Neural progenitor cell (in vitro differentiated cells): ENCODE results near the gene MCHR2. TPM values are rescaled to one million over a fixed set of nuclear protein-coding genes. Genes with fewer than 3 reads are reported as not detected.
"Not testable (repeated sequence)": the region's sequence is repeated elsewhere in the genome, so short reads cannot be mapped to it uniquely, and the experiment has no call there.

ENCODE experiments used
- DNase-seq: peaks from one replicate; pipeline ENCODE4 v3.0.0-alpha.2; 2016; ENCODE audit warnings: low spot score
- H2AFZ ChIP-seq: fragments of 200-600 bp; sonication (generic); replicated peaks from 2 replicates; pipeline ENCODE4 v1.6.1; 2016; ENCODE audit warnings: antibody characterized with exemption
- H3F3A ChIP-seq: fragments of 200-600 bp; sonication (generic); 2 replicates; pipeline ENCODE4 v1.6.1; 2016; ENCODE audit warnings: antibody characterized with exemption, low read depth
- H3K27ac ChIP-seq: fragments of 200-600 bp; sonication (generic); 2 replicates; pipeline ENCODE4 v1.5.1; 2016; ENCODE audit warnings: mild to moderate bottlenecking
- H3K27me3 ChIP-seq: fragments of 200-600 bp; sonication (generic); 2 replicates; pipeline ENCODE4 v1.6.1; 2016; ENCODE audit warnings: mild to moderate bottlenecking, moderate library complexity
- H3K36me3 ChIP-seq: fragments of 200-600 bp; sonication (generic); 2 replicates; pipeline ENCODE4 v1.5.1; 2016
- H3K4me1 ChIP-seq: fragments of 200-600 bp; sonication (generic); 2 replicates; pipeline ENCODE4 v1.6.1; 2016; ENCODE audit warnings: mixed run types
- H3K4me2 ChIP-seq: fragments of 200-600 bp; sonication (generic); 2 replicates; pipeline ENCODE4 v1.6.1; 2016
- H3K4me3 ChIP-seq: fragments of 200-600 bp; sonication (generic); 2 replicates; pipeline ENCODE4 v1.5.1; 2016
- H3K79me2 ChIP-seq: fragments of 200-600 bp; sonication (generic); 2 replicates; pipeline ENCODE4 v1.6.1; 2016; ENCODE audit warnings: low read depth
- H3K9ac ChIP-seq: fragments of 200-600 bp; sonication (generic); 2 replicates; pipeline ENCODE4 v1.6.1; 2016
- H3K9me3 ChIP-seq: fragments of 200-600 bp; sonication (generic); 2 replicates; pipeline ENCODE4 v1.5.1; 2016; ENCODE audit warnings: low read depth
- H4K20me1 ChIP-seq: fragments of 200-600 bp; sonication (generic); 2 replicates; pipeline ENCODE4 v1.6.1; 2016; ENCODE audit warnings: low read depth
- H3K27ac Mint-ChIP-seq: 3 replicates; pipeline ENCODE4 v1.8.0; 2021; ENCODE audit warnings: mixed read lengths
- H3K27me3 Mint-ChIP-seq: 2 replicates; pipeline ENCODE4 v1.8.0; 2022; ENCODE audit warnings: low read depth, mild to moderate bottlenecking, inconsistent platforms, moderate library complexity, mixed read lengths; ENCODE audit not compliant: insufficient read depth
- H3K36me3 Mint-ChIP-seq: 3 replicates; pipeline ENCODE4 v1.8.0; 2021; ENCODE audit warnings: mixed read lengths
- H3K4me1 Mint-ChIP-seq: 3 replicates; pipeline ENCODE4 v1.8.0; 2021; ENCODE audit warnings: mixed read lengths
- H3K4me3 Mint-ChIP-seq: 3 replicates; pipeline ENCODE4 v1.8.0; 2021; ENCODE audit warnings: mild to moderate bottlenecking, moderate library complexity, mixed read lengths
- H3K9me3 Mint-ChIP-seq: 3 replicates; pipeline ENCODE4 v1.8.0; 2020; ENCODE audit warnings: mixed read lengths
- EZH2 ChIP-seq: fragments of 200-600 bp; sonication (generic); IDR thresholded peaks from 2 replicates; pipeline ENCODE4 v1.6.1; 2017; ENCODE audit warnings: antibody characterized with exemption, mild to moderate bottlenecking, moderate library complexity
- EZH2phosphoT487 ChIP-seq: fragments of 200-600 bp; sonication (generic); IDR thresholded peaks from 2 replicates; pipeline ENCODE4 v1.6.1; 2017; ENCODE audit warnings: antibody characterized with exemption
- total RNA-seq: library from RNA; depleted of rRNA; stranded (reverse); fragments of >200 nt; gene quantifications from 2 replicates; pipeline ENCODE4 v1.2.3, GENCODE V29; 2015; ENCODE audit warnings: low replicate concordance
- TF ChIP-seq, protein P1 (sequence below): fragments of 200-600 bp; sonication (generic); IDR thresholded peaks from 2 replicates; pipeline ENCODE4 v1.5.1; 2017; ENCODE audit warnings: antibody characterized with exemption, mild to moderate bottlenecking

The MCHR2 gene, protein sequence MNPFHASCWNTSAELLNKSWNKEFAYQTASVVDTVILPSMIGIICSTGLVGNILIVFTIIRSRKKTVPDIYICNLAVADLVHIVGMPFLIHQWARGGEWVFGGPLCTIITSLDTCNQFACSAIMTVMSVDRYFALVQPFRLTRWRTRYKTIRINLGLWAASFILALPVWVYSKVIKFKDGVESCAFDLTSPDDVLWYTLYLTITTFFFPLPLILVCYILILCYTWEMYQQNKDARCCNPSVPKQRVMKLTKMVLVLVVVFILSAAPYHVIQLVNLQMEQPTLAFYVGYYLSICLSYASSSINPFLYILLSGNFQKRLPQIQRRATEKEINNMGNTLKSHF
- total RNA-seq, result not detected in 2 replicates

DNA sequence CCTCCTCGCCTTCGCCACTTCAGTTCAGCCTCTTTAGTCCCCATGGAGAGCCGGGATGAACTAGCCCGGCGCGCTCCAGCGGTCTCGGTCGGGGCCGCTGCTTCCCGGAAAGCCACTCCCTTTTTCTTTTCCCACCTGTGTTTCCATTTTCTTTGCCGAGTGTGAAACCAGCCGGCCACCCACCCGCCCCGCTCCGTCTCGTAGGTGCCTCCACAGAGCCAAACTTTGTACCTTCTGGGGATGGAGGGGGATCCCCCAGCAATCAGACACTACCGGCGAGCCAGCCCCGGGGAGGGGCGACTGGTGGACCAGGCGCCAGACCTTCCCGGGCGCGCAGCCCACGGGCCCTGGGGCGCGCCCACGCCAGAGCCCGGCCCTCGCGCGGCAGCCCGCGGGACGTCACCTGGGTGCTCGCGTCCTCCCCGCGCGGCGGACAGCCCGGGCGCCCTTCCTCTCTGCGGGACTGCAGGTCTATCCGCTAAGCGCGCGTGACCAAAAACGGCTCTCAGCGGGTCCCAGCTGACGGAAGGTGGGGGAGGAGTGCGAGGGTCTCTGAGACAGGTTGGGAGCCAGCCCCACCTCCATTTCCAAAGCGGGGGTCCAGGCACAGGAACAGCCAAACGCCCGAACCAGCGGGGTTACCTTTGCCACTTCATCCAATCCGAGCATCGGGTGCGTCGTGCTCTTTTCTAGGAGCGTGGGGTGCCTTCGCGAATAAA is at the start of gene MCHR2:
MCHR2 (minus strand) TSS at position 691 of the 719 bp plus-strand sequence. CDS start 38,076 bp downstream, outside the sequence.
- TF ChIP-seq EZH2phosphoT487 (peak; percentile 37), EZH2 (peak; percentile 69)
- TF ChIP-seq, protein P1, sequence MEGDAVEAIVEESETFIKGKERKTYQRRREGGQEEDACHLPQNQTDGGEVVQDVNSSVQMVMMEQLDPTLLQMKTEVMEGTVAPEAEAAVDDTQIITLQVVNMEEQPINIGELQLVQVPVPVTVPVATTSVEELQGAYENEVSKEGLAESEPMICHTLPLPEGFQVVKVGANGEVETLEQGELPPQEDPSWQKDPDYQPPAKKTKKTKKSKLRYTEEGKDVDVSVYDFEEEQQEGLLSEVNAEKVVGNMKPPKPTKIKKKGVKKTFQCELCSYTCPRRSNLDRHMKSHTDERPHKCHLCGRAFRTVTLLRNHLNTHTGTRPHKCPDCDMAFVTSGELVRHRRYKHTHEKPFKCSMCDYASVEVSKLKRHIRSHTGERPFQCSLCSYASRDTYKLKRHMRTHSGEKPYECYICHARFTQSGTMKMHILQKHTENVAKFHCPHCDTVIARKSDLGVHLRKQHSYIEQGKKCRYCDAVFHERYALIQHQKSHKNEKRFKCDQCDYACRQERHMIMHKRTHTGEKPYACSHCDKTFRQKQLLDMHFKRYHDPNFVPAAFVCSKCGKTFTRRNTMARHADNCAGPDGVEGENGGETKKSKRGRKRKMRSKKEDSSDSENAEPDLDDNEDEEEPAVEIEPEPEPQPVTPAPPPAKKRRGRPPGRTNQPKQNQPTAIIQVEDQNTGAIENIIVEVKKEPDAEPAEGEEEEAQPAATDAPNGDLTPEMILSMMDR, result no peak
- no peak within 1 kb of the TSS for H3K9ac ChIP-seq
- no peaks in the 10 kb centered on the region for H3F3A ChIP-seq
- H3K4me1 Mint-ChIP-seq, result peaks cover 7% of the 10 kb centered on the region
- H3K4me1 ChIP-seq, result no peaks in the 10 kb centered on the region
- H3K36me3 Mint-ChIP-seq, result no peaks in the 10 kb centered on the region
- H3K27ac ChIP-seq, result no peak within 1 kb of the TSS
- H3K79me2 ChIP-seq, result no peaks in the 10 kb centered on the region
- no peaks in the 10 kb centered on the region for H3K36me3 ChIP-seq
- H2AFZ ChIP-seq, result peak within 1 kb of the TSS; percentile 92
- H3K27ac Mint-ChIP-seq, result no peak within 1 kb of the TSS
- H3K4me3 ChIP-seq, result peak within 1 kb of the TSS; percentile 67
- peaks cover 56% of the 10 kb centered on the region for H3K27me3 ChIP-seq
- no peaks in the 10 kb centered on the region for H3K9me3 ChIP-seq
- peak within 1 kb of the TSS; percentile 89 for H3K4me3 Mint-ChIP-seq
- H3K9me3 Mint-ChIP-seq, result no peaks in the 10 kb centered on the region
- peak within 1 kb of the TSS; percentile 94 for H3K4me2 ChIP-seq
- DNase-seq, result peak; percentile 53
- H4K20me1 ChIP-seq, result no peaks in the 10 kb centered on the region
- H3K27me3 Mint-ChIP-seq, result peaks cover 27% of the 10 kb centered on the region

DNA sequence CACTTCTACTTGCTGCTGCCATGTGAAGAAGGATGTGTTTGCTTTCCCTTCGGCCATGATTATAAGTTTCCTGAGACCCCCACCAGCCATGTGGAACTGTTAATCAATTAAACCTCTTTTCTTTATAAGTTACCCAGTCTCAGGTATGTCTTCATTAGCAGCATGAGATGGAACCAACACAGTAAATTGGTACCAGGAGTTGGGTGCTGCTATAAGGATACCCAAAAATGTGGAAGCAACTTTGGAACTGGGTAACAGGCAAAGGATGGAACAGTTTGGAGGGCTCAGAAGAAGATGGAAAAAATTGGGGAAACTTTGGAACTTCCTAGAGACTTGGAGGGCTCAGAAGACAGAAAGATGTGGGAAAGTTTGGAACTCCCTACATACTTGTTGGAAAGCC is 44.5 kb upstream of the MCHR2 start:
- H3K4me1 ChIP-seq, H3K36me3 ChIP-seq, H3K9me3 ChIP-seq, H3K9ac ChIP-seq, H4K20me1 ChIP-seq, H3K79me2 ChIP-seq, H3K4me3 Mint-ChIP-seq, H3K4me3 ChIP-seq, H3K4me1 Mint-ChIP-seq, H3K4me2 ChIP-seq, H3F3A ChIP-seq, H3K27ac ChIP-seq, H3K27me3 ChIP-seq, H3K27me3 Mint-ChIP-seq, DNase-seq, H3K36me3 Mint-ChIP-seq, H2AFZ ChIP-seq, H3K27ac Mint-ChIP-seq: not testable (repeated sequence)
- H3K9me3 Mint-ChIP-seq, result peaks cover 20% of the 10 kb centered on the region

DNA sequence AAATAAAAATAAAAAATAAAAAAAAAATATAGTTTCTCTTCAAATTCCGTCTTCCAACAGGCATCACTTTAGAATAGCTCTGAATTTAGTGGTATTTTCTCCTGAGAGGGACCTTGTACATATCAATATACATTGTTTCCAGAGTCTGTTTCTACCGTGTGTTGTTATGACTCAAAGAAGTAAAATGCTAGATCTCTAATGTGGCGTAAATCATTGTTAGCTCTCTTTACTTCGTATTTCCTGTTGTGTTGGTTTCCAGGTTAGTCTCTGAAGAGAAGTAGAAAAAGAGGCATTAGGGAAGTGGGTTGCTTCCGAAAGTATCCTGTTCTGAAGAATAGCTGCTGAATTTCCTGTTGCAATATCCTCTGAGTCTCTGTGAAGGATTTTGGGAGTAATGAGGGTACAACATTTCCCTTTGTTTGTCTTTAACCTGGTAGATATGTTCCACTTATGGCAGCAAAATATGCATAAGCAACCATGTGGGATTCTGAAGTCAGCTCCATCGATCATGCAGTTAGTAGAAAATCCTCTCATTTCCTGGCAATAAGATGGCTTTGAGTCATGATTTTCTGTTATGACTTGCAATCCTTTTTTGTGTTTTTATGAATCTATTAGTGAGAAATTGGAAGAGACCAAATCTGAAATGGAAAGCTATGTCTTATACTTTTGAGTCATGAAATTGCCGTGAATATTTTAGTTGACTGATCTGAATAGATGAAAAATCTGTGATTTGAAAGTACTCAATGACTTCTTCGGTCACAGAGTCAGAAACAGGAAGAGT is 42.0 kb upstream of the MCHR2 start:
- DNase-seq, result no peak
- no peaks in the 10 kb centered on the region for H3K36me3 ChIP-seq
- no peak overlapping the region for H3K9ac ChIP-seq
- no peaks in the 10 kb centered on the region for H3F3A ChIP-seq
- Mint-ChIP-seq H3K27ac (no peak overlapping the region), H3K36me3 (peaks cover 2% of the 10 kb centered on the region), H3K4me3 (no peak overlapping the region), H3K9me3 (peaks cover 16% of the 10 kb centered on the region), H3K27me3 (peaks cover 3% of the 10 kb centered on the region), H3K4me1 (peaks cover 4% of the 10 kb centered on the region)
- H3K4me2 ChIP-seq, result no peak overlapping the region
- no peaks in the 10 kb centered on the region for H3K4me1 ChIP-seq
- no peaks in the 10 kb centered on the region for H3K79me2 ChIP-seq
- peak overlapping the region; percentile 50 for H2AFZ ChIP-seq
- no peaks in the 10 kb centered on the region for H3K27me3 ChIP-seq
- no peak for TF ChIP-seq EZH2
- TF ChIP-seq, protein P1, result no peak
- no peaks in the 10 kb centered on the region for H3K9me3 ChIP-seq
- H3K4me3 ChIP-seq, result no peak overlapping the region
- H3K27ac ChIP-seq, result no peak overlapping the region
- no peaks in the 10 kb centered on the region for H4K20me1 ChIP-seq
